ENCODE data around the gene THUMPD2.

DNA sequence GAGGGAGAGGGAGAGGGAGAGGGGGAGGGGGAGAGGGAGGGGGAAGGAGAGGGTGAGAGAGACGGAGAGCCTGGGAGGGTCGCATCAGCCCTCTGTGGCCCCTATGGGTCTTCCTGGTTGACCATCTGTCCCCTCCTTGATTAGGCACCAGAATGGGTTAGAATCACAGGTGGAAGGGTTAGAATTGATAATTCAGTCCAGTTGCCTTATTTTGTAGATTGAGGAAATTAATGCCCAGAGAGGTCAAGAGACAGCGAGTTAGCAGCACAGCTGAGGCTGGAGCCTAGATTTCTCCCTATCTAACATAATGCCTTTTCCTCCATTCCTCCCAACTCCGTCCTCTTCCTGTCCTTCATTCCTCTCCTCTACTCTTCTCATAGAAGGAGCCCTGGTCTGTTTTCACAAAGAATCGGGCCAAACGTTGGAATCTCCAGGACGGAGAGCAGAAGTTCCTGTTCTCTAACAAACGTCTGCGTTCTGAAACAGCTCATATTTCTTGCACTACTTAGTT is 338 bp upstream of the THUMPD2 start:
- TF ChIP-seq CTCF (conservative IDR thresholded peaks at IDR 0.05; ENCODE audit: low read length), result no peak
- no peak for TF ChIP-seq EZH2phosphoT487 (IDR thresholded peaks at IDR 0.05; ENCODE audit: borderline replicate concordance)
